HCT116 (cell line): ENCODE data around the gene PTPN7.

Source experiments
- ATF3 ChIP-seq: IDR thresholded peaks from 2 replicates; pipeline ENCODE4 v1.6.1; 2012
- CEBPB ChIP-seq: IDR thresholded peaks from 2 replicates; pipeline ENCODE4 v1.6.1; 2012; ENCODE audit warnings: low read depth
- CTCF ChIP-seq, 3 experiments: fragments of 200-600 bp in 1 of 3; sonication (generic) in 1 of 3; IDR thresholded peaks in 2 of 3; conservative IDR thresholded peaks in 1 of 3; 2 replicates each; pipeline ENCODE4 v1.5.1; 2012 to 2017; ENCODE audit warnings: low read depth in 2 of 3, low read length in 2 of 3, antibody characterized with exemption in 1 of 3, borderline replicate concordance in 1 of 3, control low read depth in 1 of 3, mild to moderate bottlenecking in 1 of 3, mixed read lengths in 1 of 3, mixed run types in 1 of 3, moderate library complexity in 1 of 3; ENCODE audit not compliant: insufficient read depth in 1 of 3
- EGR1 ChIP-seq: IDR thresholded peaks from 2 replicates; pipeline ENCODE4 v1.6.1; 2012; ENCODE audit warnings: low read depth
- EZH2 ChIP-seq: fragments of 200-600 bp; sonication (generic); IDR thresholded peaks from 2 replicates; pipeline ENCODE4 v1.6.1; 2017; ENCODE audit warnings: antibody characterized with exemption, mixed run types
- EZH2phosphoT487 ChIP-seq: fragments of 200-600 bp; IDR thresholded peaks from 2 replicates; pipeline ENCODE4 v1.6.1; 2018; ENCODE audit warnings: antibody characterized with exemption, borderline replicate concordance
- MAX ChIP-seq: IDR thresholded peaks from 2 replicates; pipeline ENCODE4 v1.6.1; 2012
- POLR2A ChIP-seq: IDR thresholded peaks from 2 replicates; pipeline ENCODE4 v1.7.0; 2011; ENCODE audit warnings: borderline replicate concordance; ENCODE audit not compliant: insufficient read depth, insufficient read length; ENCODE audit errors: extremely low read depth
- POLR2AphosphoS5 ChIP-seq: IDR thresholded peaks from 2 replicates; pipeline ENCODE4 v1.6.1; 2011; ENCODE audit warnings: mild to moderate bottlenecking, low read depth, low read length, moderate library complexity
- RAD21 ChIP-seq: IDR thresholded peaks from 2 replicates; pipeline ENCODE4 v1.6.1; 2012; ENCODE audit warnings: low read depth, mild to moderate bottlenecking
- REST ChIP-seq: IDR thresholded peaks from 2 replicates; pipeline ENCODE4 v1.6.1; 2012; ENCODE audit warnings: low read depth
- SP1 ChIP-seq: IDR thresholded peaks from 2 replicates; pipeline ENCODE4 v1.6.1; 2012; ENCODE audit warnings: low read depth
- SRF ChIP-seq: IDR thresholded peaks from 2 replicates; pipeline ENCODE4 v1.6.1; 2012; ENCODE audit warnings: low read depth
- ZBTB33 ChIP-seq: IDR thresholded peaks from 2 replicates; pipeline ENCODE4 v1.6.1; 2011; ENCODE audit warnings: mild to moderate bottlenecking, low read length, moderate library complexity; ENCODE audit not compliant: insufficient replicate concordance; ENCODE audit errors: extremely low read depth

- no peak for TF ChIP-seq CTCF (IDR thresholded peaks at IDR 0.05 in 2 of 3, conservative IDR thresholded peaks at IDR 0.05 in 1 of 3; ENCODE audit: borderline replicate concordance in 1 of 3, insufficient read depth in 1 of 3, low read depth in 2 of 3, low read length in 2 of 3)
- TF ChIP-seq MAX: no peak
- TF ChIP-seq SP1: no peak
- no peak for TF ChIP-seq EZH2phosphoT487
- no peak for TF ChIP-seq RAD21
- no peak for TF ChIP-seq ATF3
- TF ChIP-seq EZH2: no peak
- TF ChIP-seq REST: no peak
- no peak for TF ChIP-seq EGR1
- TF ChIP-seq SRF: no peak
- TF ChIP-seq ZBTB33: no peak
- TF ChIP-seq POLR2A: no peak
- no peak for TF ChIP-seq POLR2AphosphoS5
- no peak for TF ChIP-seq CEBPB
Observed at GRCh38 chr1:202143011-202143767, 17.2 kb downstream of the PTPN7 start.
